ENCODE measurements around the gene PA2G4.
"Not testable (repeated sequence)": the region's sequence is repeated elsewhere in the genome, so short reads cannot be mapped to it uniquely, and the experiment has no call there.

The PA2G4 gene

GRCh38 chr12:56104109-56104814, at the start of gene PA2G4:
Gene PA2G4, plus strand, starts transcription at chr12:56104559. Its CDS starts 179 bp downstream, at chr12:56104738.
- DNase-seq, result peak; percentile 98

- not testable (repeated sequence) for DNase-seq
Observed at GRCh38 chr12:56059964-56060363, 44.4 kb upstream of the PA2G4 start.

GRCh38 chr12:56061982-56062381, 42.4 kb upstream of the PA2G4 start:
- DNase-seq, result no peak

GRCh38 chr12:56062996-56063395, 41.4 kb upstream of the PA2G4 start:
- DNase-seq, result no peak

GRCh38 chr12:56071648-56072047, 32.7 kb upstream of the PA2G4 start:
- no peak for DNase-seq

GRCh38 chr12:56074396-56074795, 30.0 kb upstream of the PA2G4 start:
- DNase-seq, result no peak

GRCh38 chr12:56077966-56078365, 26.4 kb upstream of the PA2G4 start:
- DNase-seq, result not testable (repeated sequence)

GRCh38 chr12:56078427-56078826, 25.9 kb upstream of the PA2G4 start:
- no peak for DNase-seq

GRCh38 chr12:56078931-56079722, 25.2 kb upstream of the PA2G4 start:
- DNase-seq, result peak; percentile 80

- DNase-seq, result peak; percentile 86
Observed at GRCh38 chr12:56079723-56080555, 24.4 kb upstream of the PA2G4 start, which contains the start of gene ERBB3. Gene ERBB3, plus strand, starts transcription at chr12:56080165. Its CDS starts 136 bp downstream, at chr12:56080301.

GRCh38 chr12:56080556-56081138, 23.7 kb upstream of the PA2G4 start:
- DNase-seq, result no peak

- no peak for DNase-seq
Observed at GRCh38 chr12:56081393-56082347, 22.7 kb upstream of the PA2G4 start.

- no peak for DNase-seq
Observed at GRCh38 chr12:56082382-56082781, 22.0 kb upstream of the PA2G4 start.

- no peak for DNase-seq
Observed at GRCh38 chr12:56082967-56083366, 21.4 kb upstream of the PA2G4 start.

GRCh38 chr12:56084958-56085543, 19.3 kb upstream of the PA2G4 start:
- no peak for DNase-seq

GRCh38 chr12:56086096-56086495, 18.3 kb upstream of the PA2G4 start:
- DNase-seq, result no peak

GRCh38 chr12:56086608-56087007, 17.8 kb upstream of the PA2G4 start:
- no peak for DNase-seq

- DNase-seq, result no peak
Observed at GRCh38 chr12:56087220-56087619, 17.1 kb upstream of the PA2G4 start.

GRCh38 chr12:56097738-56098137, 6.6 kb upstream of the PA2G4 start:
- no peak for DNase-seq

GRCh38 chr12:56098592-56098991, 5.8 kb upstream of the PA2G4 start:
- DNase-seq, result no peak

- DNase-seq, result no peak
Observed at GRCh38 chr12:56099787-56100186, 4.6 kb upstream of the PA2G4 start.
